Hepatocyte (in vitro differentiated cells): ENCODE measurements around the gene HVCN1. TPM values are rescaled to one million over a fixed set of nuclear protein-coding genes. Genes with fewer than 3 reads are reported as not detected.

Experiments used
- DNase-seq: peaks from one replicate; pipeline ENCODE4 v3.0.0-alpha.2; 2016; ENCODE audit warnings: low spot score
- H2AFZ ChIP-seq: fragments of 200-600 bp; sonication (generic); 2 replicates; pipeline ENCODE4 v1.6.0; 2016; ENCODE audit warnings: antibody characterized with exemption, mild to moderate bottlenecking
- H3K27ac ChIP-seq: fragments of 200-600 bp; sonication (generic); 2 replicates; pipeline ENCODE4 v1.5.1; 2016; ENCODE audit warnings: mild to moderate bottlenecking
- H3K27me3 ChIP-seq: fragments of 200-600 bp; sonication (generic); 2 replicates; pipeline ENCODE4 v1.6.1; 2016
- H3K36me3 ChIP-seq: fragments of 200-600 bp; sonication (generic); replicated peaks from 2 replicates; pipeline ENCODE4 v1.5.1; 2016; ENCODE audit warnings: low read depth; ENCODE audit not compliant: insufficient read depth
- H3K4me1 ChIP-seq: fragments of 200-600 bp; sonication (generic); 2 replicates; pipeline ENCODE4 v1.5.1; 2016; ENCODE audit warnings: mild to moderate bottlenecking, moderate library complexity; ENCODE audit not compliant: insufficient read depth
- H3K4me2 ChIP-seq: fragments of 200-600 bp; sonication (generic); 2 replicates; pipeline ENCODE4 v1.6.0; 2016
- H3K4me3 ChIP-seq: fragments of 200-600 bp; sonication (generic); 2 replicates; pipeline ENCODE4 v1.5.1; 2016; ENCODE audit warnings: mild to moderate bottlenecking
- H3K79me2 ChIP-seq: fragments of 200-600 bp; sonication (generic); 2 replicates; pipeline ENCODE4 v1.6.0; 2017; ENCODE audit warnings: mild to moderate bottlenecking
- H3K9me2 ChIP-seq: fragments of 200-600 bp; sonication (generic); replicated peaks from 2 replicates; pipeline ENCODE4 v1.6.0; 2017; ENCODE audit warnings: mild to moderate bottlenecking; ENCODE audit not compliant: insufficient read depth
- H3K9me3 ChIP-seq: fragments of 200-600 bp; sonication (generic); 2 replicates; pipeline ENCODE4 v1.5.1; 2016; ENCODE audit warnings: low read depth, mild to moderate bottlenecking
- H4K20me1 ChIP-seq: fragments of 200-600 bp; sonication (generic); 2 replicates; pipeline ENCODE4 v1.6.0; 2016; ENCODE audit warnings: mild to moderate bottlenecking; ENCODE audit not compliant: insufficient read depth, poor library complexity, severe bottlenecking
- CTCF ChIP-seq: fragments of 200-600 bp; sonication (generic); IDR thresholded peaks from 2 replicates; pipeline ENCODE4 v1.5.1; 2016; ENCODE audit warnings: antibody characterized with exemption, mild to moderate bottlenecking; ENCODE audit not compliant: poor library complexity
- EZH2 ChIP-seq: fragments of 200-600 bp; sonication (generic); IDR thresholded peaks from 2 replicates; pipeline ENCODE4 v1.6.1; 2016; ENCODE audit warnings: antibody characterized with exemption, mild to moderate bottlenecking, borderline replicate concordance
- EZH2phosphoT487 ChIP-seq: fragments of 200-600 bp; sonication (generic); IDR thresholded peaks from one replicate; pipeline ENCODE4 v1.6.1; 2018; ENCODE audit warnings: antibody characterized with exemption, mild to moderate bottlenecking, low read depth, moderate library complexity; ENCODE audit not compliant: unreplicated experiment, severe bottlenecking
- WGBS: methylation state at CpG from one replicate; pipeline ENCODE4 v1.1.6; 2016; ENCODE audit warnings: low lambda C conversion rate; ENCODE audit errors: missing lambda C conversion rate; 5-methylcytosine and 5-hydroxymethylcytosine counted together
- polyA plus RNA-seq: library from polyadenylated mRNA; unstranded; fragments of >200 nt; fragmentation: Nextera tagmentation; extraction: Ambion mirVana; gene quantifications from 2 replicates; pipeline ENCODE4 v1.2.1, GENCODE V29; 2016
- total RNA-seq: library from RNA; depleted of rRNA; stranded (reverse); fragments of >200 nt; gene quantifications from 2 replicates; pipeline ENCODE4 v1.2.3, GENCODE V29; 2014

The HVCN1 gene
- total and polyA plus RNA-seq, 2 experiments from 2014 or later = 5.8 to 8.9 TPM

- Histone ChIP-seq H3K27me3 (no peaks in the 10 kb centered on the region), H3K4me3 (no peak overlapping the region), H2AFZ (no peak overlapping the region), H3K79me2 (no peaks in the 10 kb centered on the region), H3K4me2 (no peak overlapping the region), H3K4me1 (no peaks in the 10 kb centered on the region), H3K9me2 (no peaks in the 10 kb centered on the region), H3K9me3 (no peaks in the 10 kb centered on the region), H3K36me3 (no peaks in the 10 kb centered on the region), H3K27ac (no peak overlapping the region), H4K20me1 (no peaks in the 10 kb centered on the region)
- TF ChIP-seq EZH2 = no peak
- TF ChIP-seq EZH2phosphoT487 = no peak
- no peak for TF ChIP-seq CTCF
- no peak for DNase-seq
- 91% methylated on average over 4 of the region's 4 CpGs for WGBS
Measured at GRCh38 chr12:110677982-110678381, 10.9 kb downstream of the HVCN1 start.

DNA sequence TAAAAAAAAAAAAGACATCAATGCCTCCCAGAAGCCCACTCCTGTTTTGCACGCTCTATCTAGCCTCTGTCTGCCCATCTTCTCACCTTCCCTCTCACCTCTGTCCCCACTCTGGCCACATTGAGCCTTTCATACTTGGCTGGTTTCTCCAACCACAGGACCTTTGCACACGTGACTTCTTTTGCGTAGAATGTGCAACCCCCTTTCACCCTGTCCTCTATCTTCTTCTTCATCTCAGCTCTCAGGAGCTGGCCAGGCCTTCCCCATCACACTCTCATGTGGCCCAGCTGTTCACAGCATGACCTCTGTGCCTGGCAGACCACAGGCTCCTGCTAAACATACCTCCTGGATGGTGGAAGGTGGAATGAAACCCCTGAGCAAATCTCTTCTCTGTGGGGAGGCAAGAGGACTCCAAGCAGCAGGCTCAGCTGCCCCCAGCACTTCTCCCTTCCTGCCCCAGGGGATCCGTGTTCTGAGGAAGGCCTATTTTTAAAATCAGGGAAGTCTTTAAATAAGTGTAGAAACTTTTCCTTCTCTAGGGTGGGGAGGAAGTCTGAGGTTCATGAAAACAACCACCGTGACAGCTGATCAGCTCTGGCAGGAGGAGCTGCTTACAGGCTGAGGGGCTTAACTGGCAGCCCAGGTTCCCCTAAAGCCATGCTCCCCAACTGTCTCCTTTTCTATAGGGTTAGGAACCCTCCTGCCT, 11.6 kb downstream of the HVCN1 start:
- no peak overlapping the region for H3K27ac ChIP-seq
- H3K9me3 ChIP-seq = no peaks in the 10 kb centered on the region
- WGBS = 81% methylated on average over 5 of the region's 5 CpGs
- no peak overlapping the region for H2AFZ ChIP-seq
- H3K9me2 ChIP-seq = no peaks in the 10 kb centered on the region
- no peaks in the 10 kb centered on the region for H3K79me2 ChIP-seq
- H4K20me1 ChIP-seq = no peaks in the 10 kb centered on the region
- TF ChIP-seq EZH2phosphoT487 (no peak), EZH2 (no peak), CTCF (no peak)
- H3K4me2 ChIP-seq = no peak overlapping the region
- H3K27me3 ChIP-seq = no peaks in the 10 kb centered on the region
- DNase-seq = no peak
- no peaks in the 10 kb centered on the region for H3K4me1 ChIP-seq
- no peak overlapping the region for H3K4me3 ChIP-seq
- H3K36me3 ChIP-seq = no peaks in the 10 kb centered on the region

DNA sequence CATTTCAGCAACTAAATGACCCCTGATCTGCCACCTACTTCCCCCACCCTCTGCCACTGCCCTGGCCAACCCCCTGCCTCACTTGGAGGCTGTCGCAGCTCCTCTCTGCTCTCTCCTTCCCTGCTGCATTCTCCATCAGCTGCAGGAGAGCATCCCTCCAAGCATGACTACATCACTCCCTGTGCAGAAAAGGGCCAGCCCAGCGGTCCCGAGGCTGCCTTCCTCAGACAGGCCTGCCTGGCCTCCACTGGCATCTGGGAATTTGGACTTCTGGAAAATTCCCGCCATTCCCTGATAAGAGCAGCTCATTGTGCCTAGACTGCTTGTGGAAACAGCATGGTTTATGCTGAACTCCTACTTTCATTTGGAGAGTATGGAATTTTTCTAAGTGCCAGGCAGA, 12.7 kb downstream of the HVCN1 start:
- H3K27ac ChIP-seq = no peak overlapping the region
- WGBS = 89% methylated on average over 4 of the region's 4 CpGs

More for the DNA sequence above, 12.7 kb downstream of the HVCN1 start:
- H4K20me1 ChIP-seq = no peaks in the 10 kb centered on the region
- H3K4me1 ChIP-seq = no peaks in the 10 kb centered on the region
- TF ChIP-seq EZH2 = no peak
- no peak for TF ChIP-seq EZH2phosphoT487
- TF ChIP-seq CTCF = no peak
- no peak overlapping the region for H2AFZ ChIP-seq
- H3K4me2 ChIP-seq = no peak overlapping the region
- H3K9me3 ChIP-seq = no peaks in the 10 kb centered on the region
- DNase-seq = no peak
- no peaks in the 10 kb centered on the region for H3K27me3 ChIP-seq
- H3K36me3 ChIP-seq = no peaks in the 10 kb centered on the region
- H3K79me2 ChIP-seq = no peaks in the 10 kb centered on the region
- H3K9me2 ChIP-seq = no peaks in the 10 kb centered on the region
- no peak overlapping the region for H3K4me3 ChIP-seq
